WTC11 (cell line): Measurements from ENCODE around the gene WDR33. TPM values are rescaled to one million over a fixed set of nuclear protein-coding genes. Genes with fewer than 3 reads are reported as not detected.
"Not testable (repeated sequence)": the region's sequence is repeated elsewhere in the genome, so short reads cannot be mapped to it uniquely, and the experiment has no call there.

Experiments used
- ATAC-seq: fragments of 200-7000 bp; cut with Tn5 transposase; 2 replicates; pipeline ENCODE4 v1.10.0; 2021; ENCODE audit warnings: mild to moderate bottlenecking, moderate library complexity
- CTCF ChIA-PET: fragments of 300-600 bp; sonication (Branson Sonifier 250); formaldehyde crosslinking; loops from one replicate; lab custom pipeline; 2021; ENCODE audit warnings: antibody characterized with exemption; lab: Charles Lee
- POLR2A ChIA-PET: fragments of 350-600 bp; sonication (Branson Sonifier 250); formaldehyde crosslinking; loops from one replicate; lab custom pipeline; 2021; ENCODE audit warnings: antibody characterized with exemption; lab: Charles Lee
- DNase-seq: peaks from one replicate; pipeline ENCODE4 v3.0.0; 2021; ENCODE audit warnings: low spot score
- H3K27ac Mint-ChIP-seq: 2 replicates; pipeline ENCODE4 v1.8.0; 2021; ENCODE audit warnings: mixed read lengths
- H3K27me3 Mint-ChIP-seq: 2 replicates; pipeline ENCODE4 v1.8.0; 2021; ENCODE audit warnings: low read depth, mild to moderate bottlenecking, moderate library complexity, mixed read lengths
- H3K36me3 Mint-ChIP-seq: 2 replicates; pipeline ENCODE4 v1.8.0; 2021; ENCODE audit warnings: mixed read lengths
- H3K4me1 Mint-ChIP-seq: 2 replicates; pipeline ENCODE4 v1.8.0; 2022; ENCODE audit warnings: mixed read lengths
- H3K4me3 Mint-ChIP-seq: 2 replicates; pipeline ENCODE4 v1.8.0; 2021; ENCODE audit warnings: mild to moderate bottlenecking, moderate library complexity, mixed read lengths
- H3K9me3 Mint-ChIP-seq: 2 replicates; pipeline ENCODE4 v1.8.0; 2021; ENCODE audit warnings: mixed read lengths
- ATF1 ChIP-seq: sonication (generic); formaldehyde crosslinking; IDR thresholded peaks from 2 replicates; pipeline ENCODE4 v1.8.1; 2023; ENCODE audit warnings: mild to moderate bottlenecking, moderate library complexity, missing genetic modification reagents
- E2F4 ChIP-seq: sonication (generic); formaldehyde crosslinking; IDR thresholded peaks from 2 replicates; pipeline ENCODE4 v1.8.1; 2022; ENCODE audit warnings: low read depth, mild to moderate bottlenecking, moderate library complexity, missing genetic modification reagents, borderline replicate concordance
- E2F5 ChIP-seq: sonication (generic); formaldehyde crosslinking; IDR thresholded peaks from 2 replicates; pipeline ENCODE4 v1.8.1; 2022; ENCODE audit warnings: mild to moderate bottlenecking, moderate library complexity, missing genetic modification reagents
- EMX1 ChIP-seq: fragments of 250-450 bp; sonication (Bioruptor Pico); IDR thresholded peaks from 2 replicates; pipeline ENCODE4 v1.8.0; 2021; ENCODE audit warnings: mild to moderate bottlenecking
- FOXK1 ChIP-seq: sonication (generic); formaldehyde crosslinking; IDR thresholded peaks from 2 replicates; pipeline ENCODE4 v1.8.0; 2022; ENCODE audit warnings: mild to moderate bottlenecking, moderate library complexity, missing genetic modification reagents
- GABPB1 ChIP-seq: sonication (generic); formaldehyde crosslinking; IDR thresholded peaks from 2 replicates; pipeline ENCODE4 v1.8.1; 2023; ENCODE audit warnings: mild to moderate bottlenecking, missing genetic modification reagents
- IRF1 ChIP-seq: sonication (generic); formaldehyde crosslinking; IDR thresholded peaks from 2 replicates; pipeline ENCODE4 v1.8.0; 2023; ENCODE audit warnings: missing genetic modification reagents
- IRF2 ChIP-seq: sonication (generic); formaldehyde crosslinking; IDR thresholded peaks from 2 replicates; pipeline ENCODE4 v1.8.0; 2022; ENCODE audit warnings: low read depth, missing genetic modification reagents, borderline replicate concordance
- JAZF1 ChIP-seq: fragments of 250-450 bp; sonication (Bioruptor Pico); IDR thresholded peaks from 2 replicates; pipeline ENCODE4 v1.9.0; 2021; ENCODE audit warnings: moderate library complexity, mild to moderate bottlenecking, inconsistent platforms
- KAT7 ChIP-seq: sonication (generic); formaldehyde crosslinking; IDR thresholded peaks from 2 replicates; pipeline ENCODE4 v1.8.1; 2023; ENCODE audit warnings: missing genetic modification reagents, mild to moderate bottlenecking, borderline replicate concordance
- MAX ChIP-seq: sonication (generic); formaldehyde crosslinking; IDR thresholded peaks from 2 replicates; pipeline ENCODE4 v1.8.0; 2022; ENCODE audit warnings: mild to moderate bottlenecking, missing genetic modification reagents
- MXD4 ChIP-seq: fragments of 250-450 bp; sonication (Bioruptor Pico); IDR thresholded peaks from 2 replicates; pipeline ENCODE4 v1.8.0; 2021; ENCODE audit warnings: mild to moderate bottlenecking, moderate library complexity, borderline replicate concordance
- PRDM15 ChIP-seq: sonication (generic); formaldehyde crosslinking; IDR thresholded peaks from 2 replicates; pipeline ENCODE4 v1.8.0; 2022; ENCODE audit warnings: missing genetic modification reagents
- PRRX2 ChIP-seq: fragments of 250-450 bp; sonication (Bioruptor Pico); IDR thresholded peaks from 2 replicates; pipeline ENCODE4 v1.8.0; 2021; ENCODE audit warnings: mild to moderate bottlenecking
- TCF7 ChIP-seq: sonication (generic); formaldehyde crosslinking; IDR thresholded peaks from 2 replicates; pipeline ENCODE4 v1.8.0; 2022; ENCODE audit warnings: mild to moderate bottlenecking, low read depth, missing genetic modification reagents, moderate library complexity
- ZNF281 ChIP-seq: sonication (generic); formaldehyde crosslinking; IDR thresholded peaks from 2 replicates; pipeline ENCODE4 v1.8.0; 2023; ENCODE audit warnings: mild to moderate bottlenecking, missing genetic modification reagents
- total RNA-seq: library from RNA; stranded (reverse); gene quantifications from 3 replicates; pipeline ENCODE4 v1.2.3, GENCODE V29; 2021

Gene WDR33
- total RNA-seq, 1 experiment from 2014 or later = 67.1 TPM

GRCh38 chr2:127834951-127835350 lies 24.0 kb upstream of the WDR33 start (continued):
- TF ChIP-seq IRF1 (CRISPR knock-in tag) (no peak), GABPB1 (CRISPR knock-in tag) (no peak), IRF2 (CRISPR knock-in tag) (no peak), ATF1 (CRISPR knock-in tag) (no peak), JAZF1 (CRISPR knock-in tag) (no peak)
- TF ChIP-seq, all 79 proteins: peak for 0

GRCh38 chr2:127829845-127830246 lies 18.9 kb upstream of the WDR33 start:
- TF ChIP-seq PRDM15 (CRISPR knock-in tag) = no peak
- TF ChIP-seq KAT7 = no peak
- no peak for TF ChIP-seq E2F4
- no peak for TF ChIP-seq MAX (CRISPR knock-in tag)
- no peak for TF ChIP-seq EMX1 (CRISPR knock-in tag)
- no peak for TF ChIP-seq FOXK1 (CRISPR knock-in tag)
- no peak for TF ChIP-seq PRRX2 (CRISPR knock-in tag)
- TF ChIP-seq ZNF281 (CRISPR knock-in tag) = no peak
- TF ChIP-seq E2F5 (CRISPR knock-in tag) = no peak
- TF ChIP-seq TCF7 (CRISPR knock-in tag) = no peak
- no peak for TF ChIP-seq MXD4 (CRISPR knock-in tag)
- no peak for TF ChIP-seq ATF1 (CRISPR knock-in tag)
- Mint-ChIP-seq H3K9me3 (peaks cover 45% of the 10 kb centered on the region), H3K27me3 (peaks cover 28% of the 10 kb centered on the region), H3K4me3 (no peak overlapping the region), H3K36me3 (peaks cover 44% of the 10 kb centered on the region), H3K27ac (peak overlapping the region; percentile 98), H3K4me1 (peaks cover 35% of the 10 kb centered on the region)
- POLR2A ChIA-PET = interaction anchor here (0.6 kb wide), 1 partner anchor 24 kb away, joined by 3 read pairs; no protein-coding TSS in a partner anchor
- DNase-seq (peak; percentile 30), ATAC-seq (peak; percentile 94)
- CTCF ChIA-PET = interaction anchor here (1.2 kb wide), 1 partner anchor 239 kb away, joined by 3 read pairs; no protein-coding TSS in a partner anchor

GRCh38 chr2:127826708-127827107 lies 15.7 kb upstream of the WDR33 start:
- CTCF ChIA-PET, DNase-seq, H3K4me3 Mint-ChIP-seq, ATAC-seq, H3K27ac Mint-ChIP-seq, POLR2A ChIA-PET: not testable (repeated sequence)
- Mint-ChIP-seq H3K27me3 (peaks cover 35% of the 10 kb centered on the region), H3K9me3 (peaks cover 56% of the 10 kb centered on the region), H3K4me1 (peaks cover 29% of the 10 kb centered on the region), H3K36me3 (peaks cover 55% of the 10 kb centered on the region)
